Stimulated activated CD4-positive, alpha-beta T cell treated with anti-CD3 and anti-CD28 coated beads, Interleukin-2, amount 100 ng/mL, for 48 hours (primary cell): ENCODE data around the gene TBC1D16.
"Not testable (repeated sequence)": the region's sequence is repeated elsewhere in the genome, so short reads cannot be mapped to it uniquely, and the experiment has no call there.

Experiments
- DNase-seq, 2 donors: peaks; one replicate each; pipeline ENCODE4 v3.0.0-alpha.2; 2020

TBC1D16 gene

DNA sequence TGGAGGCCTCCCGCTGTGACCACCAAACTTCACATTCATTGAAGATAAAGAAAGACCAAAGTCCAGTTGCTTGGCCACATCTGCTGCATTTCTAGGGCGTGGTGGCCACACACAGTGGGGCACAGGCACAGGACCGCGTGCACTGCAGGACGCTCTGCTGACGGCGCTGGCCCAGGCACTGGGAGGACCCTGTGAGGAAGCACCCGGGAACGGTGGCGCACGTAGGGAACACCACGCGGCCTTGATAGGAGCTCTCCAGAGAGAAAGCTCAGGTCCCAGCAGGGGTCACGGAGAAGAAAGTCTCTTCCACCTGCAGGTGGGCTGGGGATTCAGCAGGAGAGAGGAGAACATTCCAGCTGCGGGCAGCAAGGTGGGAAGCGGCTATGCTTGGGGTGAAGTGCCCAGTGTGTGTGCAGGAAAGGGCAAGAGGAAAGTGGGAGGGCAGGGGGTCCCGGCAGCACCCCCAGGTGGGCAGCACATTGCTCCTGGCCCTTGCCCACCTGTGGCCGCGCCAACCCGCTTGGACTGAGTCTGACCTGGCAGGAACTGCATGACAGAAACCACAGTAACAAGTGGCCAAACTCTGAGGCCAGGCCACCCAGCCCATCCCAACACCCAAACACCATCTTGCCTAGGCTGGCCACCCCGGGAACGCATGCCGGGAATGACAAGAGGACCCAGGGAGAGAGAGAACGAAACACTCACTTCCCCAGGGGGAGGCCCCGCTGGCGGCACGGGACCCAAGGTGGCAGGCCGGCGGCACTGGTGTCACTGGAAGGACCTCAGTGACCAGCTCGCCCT, 32.8 kb downstream of the TBC1D16 start:
- DNase-seq = no peak

GRCh38 chr17:80002070-80002641, 33.5 kb downstream of the TBC1D16 start:
- DNase-seq = no peak

DNA sequence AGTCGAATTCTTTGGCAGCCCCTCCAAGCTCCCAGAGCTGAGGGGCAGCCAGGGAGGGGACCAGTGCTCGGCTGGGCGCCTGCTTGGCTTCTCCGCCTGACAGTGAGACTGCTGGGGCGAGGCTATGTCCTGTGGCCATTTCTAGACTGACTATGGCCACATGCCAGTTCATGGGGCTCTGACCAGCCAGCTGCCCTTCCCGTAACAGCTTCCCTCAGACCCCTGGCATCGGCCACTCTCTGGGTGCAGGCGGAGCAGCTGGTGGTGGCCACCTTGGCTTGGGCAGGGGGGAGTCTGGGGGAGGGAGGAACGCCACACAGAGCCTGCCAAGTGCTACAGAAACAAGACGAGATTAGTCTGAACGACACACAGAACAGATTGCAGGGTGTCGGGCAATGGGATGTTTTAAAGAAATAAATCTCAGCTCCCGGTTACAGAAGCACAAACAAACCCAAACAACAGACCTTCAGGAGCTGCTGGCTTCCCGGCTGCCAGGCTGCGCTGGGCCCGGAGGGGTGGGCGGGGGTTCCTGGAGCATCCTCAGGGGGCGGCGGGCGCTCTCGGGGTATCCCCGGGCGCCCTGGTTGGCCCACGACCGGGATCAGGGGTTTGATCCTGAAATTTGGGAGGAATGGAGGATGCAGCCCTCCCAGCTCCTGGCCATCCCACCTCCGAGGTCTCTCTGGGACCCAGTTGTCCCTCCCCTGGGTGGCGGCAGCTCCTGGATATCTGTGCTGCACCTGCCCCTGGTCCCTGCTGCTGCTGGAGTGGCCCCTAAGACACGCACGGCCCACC, 34.5 kb downstream of the TBC1D16 start:
- no peak for DNase-seq

GRCh38 chr17:80000136-80000535, 35.5 kb downstream of the TBC1D16 start:
- no peak for DNase-seq

DNA sequence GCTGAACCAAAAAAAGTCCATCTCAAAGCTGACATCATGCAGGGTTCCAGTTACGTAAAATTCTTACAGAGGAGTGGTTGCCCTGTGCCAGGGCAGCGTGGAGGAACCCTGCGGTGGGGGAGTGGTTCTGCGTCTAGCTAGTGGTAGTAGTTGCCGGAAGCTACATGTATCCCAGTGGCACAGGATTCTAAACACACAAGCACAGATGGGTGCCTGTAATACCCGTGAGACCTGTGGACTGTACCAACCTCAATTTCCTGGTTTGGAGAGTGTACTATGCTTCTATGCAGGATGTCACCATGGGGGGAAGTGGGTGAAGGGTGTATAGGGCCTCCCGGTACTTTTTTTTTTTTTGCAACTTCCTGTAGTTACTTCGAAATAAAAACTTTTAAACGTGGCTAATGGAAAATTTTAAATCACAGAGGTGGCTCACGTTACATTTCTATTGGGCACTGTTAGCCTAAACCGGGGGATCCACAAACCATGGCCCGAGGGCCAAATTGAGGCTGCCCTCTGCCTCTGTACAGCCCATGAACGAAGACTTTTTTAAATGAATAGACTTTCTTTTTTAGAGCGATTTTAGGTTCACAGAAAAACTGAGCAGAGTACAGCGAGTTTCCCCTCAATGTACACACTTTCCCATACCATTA, 38.5 kb downstream of the TBC1D16 start:
- peak; percentile 49 to 54 for DNase-seq

- no peak for DNase-seq
These were observed 39.4 kb downstream of the TBC1D16 start for GRCh38 chr17:79996291-79996690.

DNA sequence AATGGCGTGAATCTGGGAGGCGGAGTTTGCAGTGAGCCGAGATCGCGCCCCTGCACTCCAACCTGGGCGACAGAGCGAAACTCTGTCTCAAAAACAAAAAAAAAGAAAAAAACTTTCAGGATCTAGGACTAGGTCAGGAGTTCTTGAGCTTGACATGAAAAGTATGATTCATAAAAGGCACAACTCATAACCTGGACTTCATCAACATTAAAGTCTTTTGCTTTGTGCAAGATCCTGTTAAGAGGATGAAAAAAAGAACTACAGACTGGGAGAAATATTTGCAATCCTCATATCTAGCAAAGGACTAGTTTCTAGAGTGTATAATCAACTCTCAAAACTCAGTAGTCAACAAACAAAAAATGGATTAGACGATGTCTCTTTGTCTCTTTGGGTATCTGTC, 40.0 kb downstream of the TBC1D16 start:
- DNase-seq = no peak

DNA sequence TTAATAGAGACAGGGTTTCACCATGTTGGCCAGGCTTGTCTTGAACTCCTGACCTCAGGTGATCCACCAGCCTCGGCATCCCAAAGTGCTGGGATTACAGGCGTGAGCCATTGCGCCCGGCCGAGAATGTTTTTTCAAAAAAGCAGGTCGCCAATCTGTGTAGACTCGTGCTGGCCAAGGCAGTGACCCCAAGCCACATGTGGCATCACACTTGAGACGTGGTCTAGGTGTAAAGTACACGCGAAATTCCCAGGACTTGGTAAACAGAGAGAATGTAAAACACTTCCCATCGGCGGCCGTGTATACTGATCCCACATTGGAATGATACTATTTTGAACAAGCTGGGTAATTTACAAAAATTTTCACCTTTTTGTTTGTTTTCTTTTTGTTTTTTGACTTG, 41.1 kb downstream of the TBC1D16 start:
- DNase-seq = no peak

- DNase-seq = not testable (repeated sequence)
These were observed 41.5 kb downstream of the TBC1D16 start for GRCh38 chr17:79994228-79994569.

DNA sequence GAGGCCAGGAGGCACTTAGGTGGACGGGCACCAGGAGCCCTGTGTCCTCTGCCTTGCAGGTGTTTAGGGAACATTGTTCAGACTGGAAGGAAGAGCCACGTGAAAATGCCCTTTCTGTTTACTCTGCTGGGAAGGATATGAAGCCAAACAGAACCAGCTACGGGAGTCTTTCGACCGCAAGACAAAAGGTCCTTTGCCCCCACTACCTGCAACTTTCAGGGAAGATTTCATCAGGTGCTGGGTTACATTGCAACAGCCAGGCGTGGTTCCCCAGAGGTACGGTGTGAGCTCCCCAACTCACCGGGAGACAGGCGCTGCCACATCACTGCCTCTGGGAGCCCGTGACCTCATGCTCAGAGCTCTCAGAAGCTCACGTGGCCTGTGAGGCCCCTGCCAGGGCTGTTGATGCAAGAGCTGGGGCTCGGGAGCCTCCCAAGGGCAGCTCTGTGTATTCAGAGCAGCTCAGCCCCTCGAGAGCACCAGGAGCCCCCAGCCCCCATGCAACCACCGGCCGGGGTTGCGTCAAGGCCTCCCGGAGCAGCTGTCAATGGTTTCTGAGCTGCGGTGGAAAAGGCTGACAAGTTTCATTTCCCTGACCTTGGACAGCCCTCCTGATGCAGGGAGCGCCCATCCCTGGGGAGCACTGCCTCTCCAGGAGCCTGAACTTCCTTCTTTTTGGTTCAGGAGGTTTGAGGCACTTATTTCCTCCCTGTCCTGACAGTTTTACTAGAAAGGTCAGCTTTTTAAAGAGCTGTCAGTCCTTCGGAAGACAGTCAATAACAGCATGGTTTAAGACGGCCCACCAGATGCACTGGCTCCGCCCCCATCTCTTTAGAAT, 42.1 kb downstream of the TBC1D16 start:
- DNase-seq = peak in 1 of 2 donors; percentile 49

DNA sequence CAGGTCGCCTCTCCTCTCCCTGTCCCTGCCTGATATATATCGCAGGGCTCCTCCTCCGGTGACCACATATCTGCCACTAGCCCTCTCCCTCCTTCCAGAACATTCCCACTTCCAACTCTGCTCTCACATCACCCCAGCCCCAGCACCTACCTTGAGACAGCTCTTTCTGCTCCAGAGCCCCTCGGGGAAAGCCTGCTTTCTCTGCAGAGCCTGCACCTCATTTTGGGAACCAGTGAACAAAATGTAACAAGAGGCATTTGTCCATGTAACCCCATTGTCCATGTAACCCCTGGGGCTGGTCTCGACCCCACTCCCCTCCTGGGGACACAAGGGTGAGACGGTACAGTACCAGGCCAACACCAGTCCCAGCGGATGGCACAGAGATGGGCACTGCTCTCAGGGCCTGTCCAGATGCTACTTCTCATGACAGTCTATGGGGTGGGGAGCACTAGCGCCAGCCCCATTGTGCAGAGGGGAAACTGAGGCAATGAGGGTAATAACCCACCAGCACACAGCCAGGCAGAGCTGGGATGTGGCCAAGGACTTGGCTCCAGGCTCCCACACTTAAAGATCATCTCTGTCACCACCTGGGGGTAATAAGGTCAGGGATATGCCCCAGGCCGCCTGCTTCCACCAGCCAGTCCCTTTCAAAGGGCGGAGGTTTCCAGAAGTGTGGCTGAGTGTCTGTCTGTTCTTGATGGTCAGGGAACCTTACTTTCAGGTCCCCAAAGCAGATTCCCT, 42.9 kb downstream of the TBC1D16 start:
- no peak for DNase-seq

- no peak for DNase-seq
These were observed 43.6 kb downstream of the TBC1D16 start for GRCh38 chr17:79991924-79992648.

DNA sequence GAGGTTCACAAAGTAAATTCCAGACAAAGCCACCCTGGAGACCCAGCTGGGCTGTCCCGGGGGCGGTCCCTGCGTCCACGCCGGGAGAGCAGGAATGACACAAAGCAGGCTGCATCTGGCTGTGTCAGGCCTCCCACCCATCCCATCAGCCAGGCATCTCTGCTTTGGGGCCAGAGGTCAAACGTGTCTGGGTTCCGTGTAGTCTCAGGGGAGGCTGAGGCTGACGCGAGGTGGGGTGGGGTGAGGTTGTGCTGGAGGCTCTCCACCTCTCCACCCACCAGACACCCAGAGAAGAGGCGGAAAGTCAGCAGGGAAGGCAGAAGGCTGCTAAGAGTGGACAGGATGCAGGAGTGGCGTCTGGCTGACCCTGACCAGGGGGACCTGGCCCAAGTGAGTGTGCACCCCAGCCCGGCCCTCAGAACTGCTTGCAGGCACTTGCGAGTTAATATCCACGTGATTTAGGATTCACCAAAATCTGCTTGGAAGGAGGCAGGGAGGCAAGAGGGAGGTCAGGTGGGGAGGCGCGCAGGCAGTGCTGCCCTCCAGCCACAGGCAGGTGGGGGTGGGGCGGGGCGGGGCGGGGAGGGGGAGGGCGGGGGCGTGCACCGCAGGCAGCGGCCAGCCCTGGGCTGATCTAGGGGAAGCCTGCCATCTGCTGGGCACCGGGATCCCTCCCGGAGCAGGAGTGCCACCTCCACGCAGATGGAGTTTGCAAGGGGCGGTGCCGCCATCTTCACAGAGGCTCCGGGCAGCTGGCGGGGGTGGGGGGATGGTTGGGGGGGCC, 44.3 kb downstream of the TBC1D16 start:
- DNase-seq = peak; percentile 71 to 77

DNA sequence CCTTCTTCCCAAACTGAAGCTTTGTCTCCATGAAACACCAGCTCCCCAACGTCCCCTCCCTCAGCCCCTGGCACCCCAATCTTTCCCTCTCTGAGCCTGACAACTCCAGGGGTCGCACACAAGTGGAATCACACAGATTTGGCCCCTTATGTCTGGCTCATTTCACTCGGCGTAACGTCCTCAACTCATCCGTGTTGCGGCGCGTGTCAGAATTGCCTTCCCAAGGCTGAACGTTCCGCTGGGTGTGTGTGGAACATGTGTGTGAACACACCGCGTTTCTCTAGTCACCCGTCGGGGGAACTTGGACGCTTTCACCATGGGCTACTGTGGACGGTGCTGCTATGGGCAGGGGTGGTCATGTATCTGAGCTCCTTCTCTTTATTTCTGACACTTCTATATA, 45.0 kb downstream of the TBC1D16 start:
- DNase-seq = no peak

DNA sequence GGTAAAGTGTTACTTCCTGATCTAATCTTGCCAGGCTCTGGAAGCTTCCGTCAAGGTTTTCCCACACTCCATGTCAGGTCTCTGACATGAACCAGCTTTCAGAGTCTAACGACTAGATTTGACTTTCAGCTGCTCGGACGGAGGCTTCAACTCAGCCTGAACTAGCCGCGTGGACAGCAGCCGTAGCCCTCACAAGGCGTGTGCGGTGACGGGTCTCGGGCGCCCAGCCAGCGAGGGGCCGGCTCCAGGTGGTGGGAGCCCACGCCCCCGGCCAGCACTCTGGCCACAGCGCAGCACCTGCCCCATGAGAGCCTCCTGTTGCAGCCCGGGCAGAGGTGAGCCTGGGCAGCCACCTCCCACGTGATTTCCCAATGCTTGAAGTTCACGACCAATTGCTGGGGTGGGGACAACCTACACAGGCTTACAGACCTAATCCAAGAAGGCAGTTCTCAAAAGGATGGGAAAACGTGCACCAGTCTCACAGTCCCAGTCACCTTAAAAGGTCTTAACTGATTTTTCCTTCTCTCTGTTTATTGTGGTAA, 45.5 kb downstream of the TBC1D16 start:
- DNase-seq = no peak

DNA sequence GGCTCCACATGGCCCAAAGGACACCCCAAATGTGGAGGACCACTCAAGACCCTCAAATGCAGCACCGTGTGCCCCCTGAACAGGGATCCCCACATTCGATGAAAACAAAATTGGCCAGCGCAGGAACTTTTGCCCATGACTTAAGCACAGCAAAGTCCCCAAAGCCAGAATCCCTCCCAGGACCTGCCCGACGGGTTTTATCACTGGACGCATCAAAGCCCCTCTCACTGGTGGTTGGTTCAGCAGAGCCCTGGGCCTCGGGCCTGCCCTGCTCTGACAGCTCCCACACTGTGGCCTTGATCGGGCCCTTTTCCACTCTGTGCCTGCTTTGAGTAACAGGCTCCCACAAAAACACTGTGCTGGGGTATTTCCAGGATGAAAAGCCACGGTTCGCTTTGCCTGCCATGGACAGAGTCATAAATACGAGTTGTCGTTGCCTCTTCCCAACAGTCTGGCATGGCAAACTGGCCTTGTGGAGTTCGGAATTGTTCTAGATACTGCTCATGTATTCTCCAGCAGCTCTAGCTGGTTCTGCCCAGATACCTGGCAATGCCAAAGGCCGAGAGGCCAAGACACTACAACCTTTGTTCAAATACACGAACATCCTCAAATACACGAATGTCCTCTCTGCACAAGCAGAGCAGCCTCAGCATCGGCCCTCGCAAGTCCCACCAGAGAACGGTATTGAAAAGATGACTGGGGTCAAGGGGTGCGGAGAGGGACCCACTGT, 46.4 kb downstream of the TBC1D16 start:
- no peak for DNase-seq

DNA sequence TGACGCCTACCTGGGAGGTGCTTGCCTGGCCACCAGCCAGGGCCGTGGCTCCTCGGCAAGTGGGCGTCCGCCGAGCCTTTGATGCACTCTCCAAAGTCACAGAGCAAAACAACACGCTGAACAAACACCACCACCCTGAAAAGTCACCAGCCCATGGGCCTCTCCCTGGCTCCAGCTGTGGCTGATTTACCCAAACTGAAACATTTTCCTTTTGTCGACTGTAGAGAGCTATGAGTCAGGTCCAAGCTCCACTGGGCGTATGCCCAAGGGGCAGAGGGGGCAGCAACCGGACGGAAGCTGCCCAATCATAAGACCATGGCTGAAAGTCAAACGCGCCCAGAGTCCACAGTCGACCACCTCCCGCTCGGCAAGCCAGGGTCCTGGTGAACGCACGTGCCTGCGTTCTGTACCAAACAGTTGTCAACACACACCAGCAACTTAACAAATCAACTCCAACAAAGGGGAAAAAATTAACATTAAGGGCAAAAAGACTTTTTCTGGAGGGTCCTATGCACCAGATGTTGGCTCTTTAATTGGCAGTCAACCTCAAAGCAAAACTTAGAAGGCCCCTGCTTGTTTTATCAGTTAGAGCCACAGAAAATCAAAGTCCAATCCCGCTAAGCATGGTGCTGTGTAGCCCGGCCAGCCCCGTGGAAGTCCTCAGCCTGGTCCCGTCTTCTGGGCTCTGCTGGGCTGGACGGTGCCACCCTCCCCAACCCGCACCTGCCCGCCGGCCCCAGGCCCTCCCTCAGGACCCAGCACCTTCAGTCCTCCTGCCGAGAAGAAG, 47.3 kb downstream of the TBC1D16 start:
- DNase-seq = no peak

- no peak for DNase-seq
These were observed 47.8 kb downstream of the TBC1D16 start for GRCh38 chr17:79987935-79988184.
